ENCODE measurements around the gene RGN. TPM values are rescaled to one million over a fixed set of nuclear protein-coding genes. Genes with fewer than 3 reads are reported as not detected.

The RGN gene
- total RNA-seq, 1 experiment from 2014 or later: not detected

DNA sequence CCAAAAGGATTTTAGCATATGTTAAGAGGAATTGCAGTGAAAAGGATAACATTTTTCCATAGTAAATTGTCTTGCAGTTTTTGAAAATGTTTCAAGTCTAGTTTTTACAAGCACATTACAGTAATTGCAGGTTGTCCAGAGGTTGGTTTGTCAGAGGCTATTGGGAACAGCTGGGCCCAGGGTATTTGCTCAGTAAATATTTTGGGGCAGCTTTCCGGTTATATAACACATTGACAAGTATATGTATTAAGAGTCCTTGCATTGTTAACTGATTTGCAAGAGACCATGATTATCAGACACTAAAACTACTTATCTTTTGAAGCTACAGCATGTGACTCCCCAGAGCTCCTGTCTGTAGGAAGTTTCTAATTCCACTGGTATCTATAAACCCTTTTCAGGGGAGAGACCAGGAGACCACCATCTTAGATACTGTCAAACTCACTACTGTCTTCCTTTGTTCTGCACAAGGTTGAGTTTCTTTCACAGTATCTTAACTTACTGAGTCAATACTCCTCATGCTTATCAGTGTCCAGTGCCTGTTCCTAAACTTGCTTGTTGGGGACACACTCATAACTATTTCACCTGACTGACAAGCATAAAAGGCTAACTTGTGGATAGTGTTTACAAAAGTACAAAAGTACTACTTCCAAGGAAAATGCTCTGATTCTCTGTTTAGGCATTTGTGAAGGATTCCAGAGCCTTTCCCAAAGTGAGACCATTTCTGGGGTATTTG, 18.9 kb upstream of the RGN start:
- no TSS peak for BruUV-seq (replicated peaks)
- Mint-ChIP-seq H3K27me3 (ENCODE audit: insufficient read depth, unreplicated experiment) (peaks cover 85% of the 10 kb centered on the region), H3K4me1 (ENCODE audit: insufficient read depth, unreplicated experiment) (no peaks in the 10 kb centered on the region), H3K9me3 (ENCODE audit: unreplicated experiment) (no peaks in the 10 kb centered on the region), H3K27ac (ENCODE audit: low read depth, unreplicated experiment) (no peak overlapping the region), H3K36me3 (ENCODE audit: insufficient read depth, unreplicated experiment) (peaks cover 7% of the 10 kb centered on the region), H3K4me3 (ENCODE audit: unreplicated experiment) (no peak overlapping the region)
- ChIA-PET CTCF (interaction anchor here (0.6 to 1.2 kb wide), 3 partner anchors 29 to 194 kb away, joined by 3 read pairs; no protein-coding TSS in a partner anchor), POLR2A (interaction anchor here (0.8 kb wide), 1 partner anchor 304 kb away, joined by 3 read pairs; no protein-coding TSS in a partner anchor)
- no peak for DNase-seq (ENCODE audit: unreplicated experiment)
- TF ChIP-seq, protein P1, sequence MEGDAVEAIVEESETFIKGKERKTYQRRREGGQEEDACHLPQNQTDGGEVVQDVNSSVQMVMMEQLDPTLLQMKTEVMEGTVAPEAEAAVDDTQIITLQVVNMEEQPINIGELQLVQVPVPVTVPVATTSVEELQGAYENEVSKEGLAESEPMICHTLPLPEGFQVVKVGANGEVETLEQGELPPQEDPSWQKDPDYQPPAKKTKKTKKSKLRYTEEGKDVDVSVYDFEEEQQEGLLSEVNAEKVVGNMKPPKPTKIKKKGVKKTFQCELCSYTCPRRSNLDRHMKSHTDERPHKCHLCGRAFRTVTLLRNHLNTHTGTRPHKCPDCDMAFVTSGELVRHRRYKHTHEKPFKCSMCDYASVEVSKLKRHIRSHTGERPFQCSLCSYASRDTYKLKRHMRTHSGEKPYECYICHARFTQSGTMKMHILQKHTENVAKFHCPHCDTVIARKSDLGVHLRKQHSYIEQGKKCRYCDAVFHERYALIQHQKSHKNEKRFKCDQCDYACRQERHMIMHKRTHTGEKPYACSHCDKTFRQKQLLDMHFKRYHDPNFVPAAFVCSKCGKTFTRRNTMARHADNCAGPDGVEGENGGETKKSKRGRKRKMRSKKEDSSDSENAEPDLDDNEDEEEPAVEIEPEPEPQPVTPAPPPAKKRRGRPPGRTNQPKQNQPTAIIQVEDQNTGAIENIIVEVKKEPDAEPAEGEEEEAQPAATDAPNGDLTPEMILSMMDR (IDR thresholded peaks at IDR 0.05; ENCODE audit: unreplicated experiment): no peak
- intact Hi-C loops (cut with micrococcal nuclease): no loop called here

DNA sequence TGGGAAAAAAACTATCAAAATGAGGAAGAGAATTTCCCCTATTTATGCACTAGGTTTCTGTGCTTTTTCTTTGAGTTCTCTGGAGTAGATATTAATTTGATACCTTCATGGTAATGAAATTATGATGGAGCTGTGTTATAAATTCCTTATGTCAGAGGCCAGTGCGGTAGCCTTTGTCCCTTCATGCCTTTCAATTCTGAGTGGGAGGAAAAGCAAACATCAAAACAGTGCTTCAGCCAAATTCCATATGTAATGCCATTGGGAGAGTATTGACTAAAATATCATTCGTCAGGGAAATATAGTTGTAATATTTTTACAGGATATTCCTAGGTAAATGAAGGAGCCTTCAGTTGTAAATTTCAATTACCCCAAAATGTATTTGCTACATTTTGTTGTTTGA, 17.5 kb upstream of the RGN start:
- CTCF ChIA-PET: no interaction called here
- POLR2A ChIA-PET: no interaction called here
- TF ChIP-seq, protein P1 (IDR thresholded peaks at IDR 0.05; ENCODE audit: unreplicated experiment): no peak
- intact Hi-C loops (cut with micrococcal nuclease): no loop called here
- no peak for DNase-seq (ENCODE audit: unreplicated experiment)
- Mint-ChIP-seq H3K27me3 (ENCODE audit: insufficient read depth, unreplicated experiment) (peaks cover 93% of the 10 kb centered on the region), H3K4me3 (ENCODE audit: unreplicated experiment) (no peak overlapping the region), H3K36me3 (ENCODE audit: insufficient read depth, unreplicated experiment) (peaks cover 7% of the 10 kb centered on the region), H3K4me1 (ENCODE audit: insufficient read depth, unreplicated experiment) (no peaks in the 10 kb centered on the region), H3K27ac (ENCODE audit: low read depth, unreplicated experiment) (no peak overlapping the region), H3K9me3 (ENCODE audit: unreplicated experiment) (no peaks in the 10 kb centered on the region)
- no TSS peak for BruUV-seq (replicated peaks)

DNA sequence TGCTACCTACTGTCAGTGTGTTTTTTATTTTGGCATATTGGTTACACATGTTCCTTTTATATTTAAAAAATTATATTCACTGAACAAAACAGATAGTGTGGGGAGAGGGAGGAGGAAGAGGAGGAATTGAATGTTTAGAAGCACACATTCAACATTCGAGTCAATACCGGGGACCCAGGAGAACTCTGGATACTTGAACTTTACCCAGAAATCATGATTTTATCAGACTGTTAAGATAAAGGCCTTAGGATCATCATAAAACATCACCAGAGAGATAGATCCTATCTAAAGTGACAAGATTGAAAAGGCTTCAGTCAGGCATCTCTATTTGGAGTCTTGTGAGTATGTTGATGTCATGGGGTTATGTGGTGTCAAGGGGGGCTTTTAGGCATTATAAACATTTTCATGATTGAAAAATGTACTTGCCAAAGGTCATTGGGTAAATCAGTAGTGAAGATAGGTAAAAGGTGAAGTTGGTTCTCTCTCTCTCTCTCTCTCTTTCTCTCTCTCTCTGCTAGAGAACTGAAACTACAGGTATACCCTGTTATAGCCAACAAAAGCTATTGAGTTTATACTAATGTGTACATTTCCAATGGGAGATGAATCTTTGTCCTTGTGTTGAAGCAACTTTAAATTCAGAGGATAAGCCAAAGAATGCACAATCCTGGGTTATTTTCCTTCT, 16.9 kb upstream of the RGN start:
- no peak overlapping the region for H3K4me3 Mint-ChIP-seq (ENCODE audit: unreplicated experiment)
- H3K27ac Mint-ChIP-seq (ENCODE audit: low read depth, unreplicated experiment): no peak overlapping the region
- H3K36me3 Mint-ChIP-seq (ENCODE audit: insufficient read depth, unreplicated experiment): peaks cover 2% of the 10 kb centered on the region
- intact Hi-C loops (cut with micrococcal nuclease): no loop called here
- H3K9me3 Mint-ChIP-seq (ENCODE audit: unreplicated experiment): no peaks in the 10 kb centered on the region
- H3K27me3 Mint-ChIP-seq (ENCODE audit: insufficient read depth, unreplicated experiment): peaks cover 87% of the 10 kb centered on the region
- H3K4me1 Mint-ChIP-seq (ENCODE audit: insufficient read depth, unreplicated experiment): no peaks in the 10 kb centered on the region
- POLR2A ChIA-PET: no interaction called here
- TF ChIP-seq, protein P1 (IDR thresholded peaks at IDR 0.05; ENCODE audit: unreplicated experiment): no peak
- no peak for DNase-seq (ENCODE audit: unreplicated experiment)
- CTCF ChIA-PET: interaction anchor here (0.6 kb wide), 1 partner anchor 29 kb away, joined by 3 read pairs; no protein-coding TSS in a partner anchor
- BruUV-seq (replicated peaks): no TSS peak

DNA sequence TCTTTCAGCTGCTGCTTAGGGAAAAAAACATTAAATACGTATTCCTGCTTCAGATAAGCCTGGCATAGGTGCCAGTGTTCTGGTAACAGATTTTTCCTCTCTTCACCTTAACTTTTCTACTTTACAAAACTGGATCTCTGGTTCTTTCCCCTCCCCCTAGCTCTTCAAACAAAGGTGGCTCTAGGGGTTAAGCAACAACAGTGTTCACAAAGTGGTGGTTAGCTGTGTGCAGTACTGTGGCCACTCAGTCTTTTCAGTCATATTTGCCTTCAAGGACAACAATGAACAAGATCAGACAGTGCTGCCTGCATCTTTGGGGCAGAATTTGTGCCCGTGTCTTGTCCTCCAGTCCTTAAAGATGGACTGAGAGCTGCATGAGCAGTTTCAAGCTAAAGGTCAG, 15.1 kb upstream of the RGN start:
- CTCF ChIA-PET: no interaction called here
- POLR2A ChIA-PET: no interaction called here
- BruUV-seq (replicated peaks): no TSS peak

More for the DNA sequence above, 15.1 kb upstream of the RGN start:
- no peak overlapping the region for H3K27ac Mint-ChIP-seq (ENCODE audit: low read depth, unreplicated experiment)
- H3K9me3 Mint-ChIP-seq (ENCODE audit: unreplicated experiment): no peaks in the 10 kb centered on the region
- DNase-seq (ENCODE audit: unreplicated experiment): no peak
- TF ChIP-seq, protein P1 (IDR thresholded peaks at IDR 0.05; ENCODE audit: unreplicated experiment): no peak
- no peak overlapping the region for H3K4me3 Mint-ChIP-seq (ENCODE audit: unreplicated experiment)
- peaks cover 81% of the 10 kb centered on the region for H3K27me3 Mint-ChIP-seq (ENCODE audit: insufficient read depth, unreplicated experiment)
- H3K4me1 Mint-ChIP-seq (ENCODE audit: insufficient read depth, unreplicated experiment): no peaks in the 10 kb centered on the region
- intact Hi-C loops (cut with micrococcal nuclease): no loop called here
- H3K36me3 Mint-ChIP-seq (ENCODE audit: insufficient read depth, unreplicated experiment): no peaks in the 10 kb centered on the region

All from MCF 10A (cell line).